ENCODE data around the gene ABCC10. TPM values are rescaled to one million over a fixed set of nuclear protein-coding genes. Genes with fewer than 3 reads are reported as not detected.

ABCC10 gene
- total and polyA plus RNA-seq, 10 of the 15 experiments (the other 5 are each of a cell fraction or from before 2014, with no cell fraction given) = 0.80 to 18.2 (median 6.4) TPM

- TF ChIP-seq E2F8 (IDR thresholded peaks at IDR 0.05; ENCODE audit: low read depth, partially characterized antibody) (peak; percentile 23), RCOR1 (conservative IDR thresholded peaks at IDR 0.05; ENCODE audit: low read depth, low read length) (peak; percentile 88; the same call in 1 of the 2 replicates), RELB (IDR thresholded peaks at IDR 0.05; ENCODE audit: low read depth) (peak; percentile 84), SREBF2 (IDR thresholded peaks at IDR 0.05; ENCODE audit: low read length) (no peak), SMAD5 (IDR thresholded peaks at IDR 0.05; ENCODE audit: low read depth) (no peak), TARDBP (IDR thresholded peaks at IDR 0.05; ENCODE audit: borderline replicate concordance) (0 out of 2 replicates have a peak, but pooled peaks have one; percentile 21), ZNF622 (IDR thresholded peaks at IDR 0.05) (no peak), ZNF687 (IDR thresholded peaks at IDR 0.05) (no peak), PML (IDR thresholded peaks at IDR 0.05; ENCODE audit: low read length) (0 out of 2 replicates have a peak, but pooled peaks have one; percentile 33), ZNF274 (IDR thresholded peaks at IDR 0.05; ENCODE audit: insufficient read depth, insufficient read length) (no peak), TCF12 (IDR thresholded peaks at IDR 0.05; ENCODE audit: low read depth, low read length) (peak; percentile 3; the same call in 1 of the 2 replicates), BACH1 (IDR thresholded peaks at IDR 0.05; ENCODE audit: borderline replicate concordance) (peak; percentile 69; the same call in 1 of the 2 replicates), CBX5 (IDR thresholded peaks at IDR 0.05; ENCODE audit: low read depth) (no peak), MAX (IDR thresholded peaks at IDR 0.05; ENCODE audit: low read depth, low read length) (peak; percentile 39), IRF3 (IDR thresholded peaks at IDR 0.05) (peak; percentile 53; the same call in 1 of the 2 replicates), CREB1 (IDR thresholded peaks at IDR 0.05; ENCODE audit: low read depth) (peak; percentile 91)
Measured at GRCh38 chr6:43427406-43428111, at the start of gene ABCC10 (continued).

All from GM12878 (cell line).